GM15510 (cell line): ENCODE measurements around the gene MAST4.

ENCODE experiments used
- POLR2A ChIP-seq: IDR thresholded peaks from 3 replicates; pipeline ENCODE4 v1.6.1; 2011; ENCODE audit warnings: borderline replicate concordance; ENCODE audit not compliant: insufficient read length; ENCODE audit errors: extremely low read depth

Gene MAST4

DNA sequence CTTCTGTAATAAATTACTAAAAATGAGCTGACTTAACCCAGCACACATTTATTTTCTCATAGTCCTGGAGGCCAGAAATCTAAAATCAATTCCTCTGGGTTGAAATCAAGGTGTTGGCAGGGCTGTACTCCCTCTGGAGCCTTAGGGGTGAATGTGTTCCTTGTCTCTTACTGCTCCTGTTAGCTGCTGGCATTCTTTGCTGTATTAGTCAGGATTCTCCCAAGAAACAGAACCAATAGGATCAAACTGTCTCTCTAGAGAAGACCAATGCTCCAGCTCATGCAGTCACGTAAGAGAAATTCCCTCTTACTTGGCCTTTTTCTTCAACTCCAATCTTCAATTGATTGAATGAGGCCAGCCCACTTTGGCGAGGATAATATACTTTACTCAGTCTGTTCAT, 615.7 kb downstream of the MAST4 start:
- TF ChIP-seq POLR2A = no peak

DNA sequence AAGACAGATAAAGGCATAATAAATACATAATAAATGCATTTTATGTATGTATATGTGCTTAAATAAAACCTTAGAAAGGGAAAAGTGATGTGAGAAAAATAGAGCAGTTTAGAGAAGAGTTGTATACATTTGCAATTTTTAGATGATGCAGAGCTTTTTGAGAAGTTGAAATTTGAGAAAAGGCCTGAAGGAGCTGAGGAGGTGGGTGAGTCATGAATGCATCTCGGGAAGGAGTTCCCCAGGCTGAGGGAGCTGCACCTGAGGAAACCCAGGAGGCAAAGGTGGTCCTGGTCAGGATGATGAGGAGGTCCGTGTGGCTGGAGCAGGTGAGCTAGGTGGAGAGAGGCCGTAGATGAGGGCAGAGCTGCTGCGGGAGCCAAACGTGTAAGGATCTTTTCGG, 617.8 kb downstream of the MAST4 start:
- TF ChIP-seq POLR2A = no peak

DNA sequence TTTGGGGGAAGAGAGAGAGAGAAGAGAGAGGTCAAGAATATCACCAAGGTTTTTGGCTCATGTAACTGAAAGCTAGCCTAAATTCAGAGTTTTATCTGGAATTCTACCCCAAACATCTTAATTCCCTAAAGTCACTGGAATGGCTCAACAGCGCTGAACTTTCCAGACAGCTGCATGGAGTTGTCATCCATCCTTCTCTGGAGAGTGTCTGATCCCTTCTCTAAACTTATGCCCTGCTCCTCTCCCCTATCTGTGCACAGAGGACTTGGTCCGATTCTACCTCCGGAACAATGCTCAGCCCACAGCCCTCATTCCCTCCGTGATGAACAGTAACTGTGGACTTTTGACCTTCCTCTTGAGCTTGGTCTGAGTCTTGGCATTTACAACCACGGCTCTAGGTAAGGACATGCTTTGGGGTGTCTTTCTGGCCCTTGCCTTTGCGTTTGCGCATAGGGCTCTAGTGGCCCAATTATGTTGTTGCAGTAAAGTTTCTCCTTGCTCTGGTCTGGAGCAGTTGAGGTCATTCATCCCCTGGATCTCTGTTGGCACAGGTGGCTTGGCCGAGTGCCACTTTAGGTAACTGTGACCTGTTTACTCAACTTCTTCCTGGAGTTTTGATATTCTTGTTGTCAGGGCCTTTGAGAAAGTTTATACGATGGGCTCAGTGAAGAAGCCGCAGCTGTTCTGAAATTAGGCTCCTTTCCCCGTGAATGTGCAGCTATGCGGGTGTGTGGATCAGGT, 618.7 kb downstream of the MAST4 start:
- no peak for TF ChIP-seq POLR2A

DNA sequence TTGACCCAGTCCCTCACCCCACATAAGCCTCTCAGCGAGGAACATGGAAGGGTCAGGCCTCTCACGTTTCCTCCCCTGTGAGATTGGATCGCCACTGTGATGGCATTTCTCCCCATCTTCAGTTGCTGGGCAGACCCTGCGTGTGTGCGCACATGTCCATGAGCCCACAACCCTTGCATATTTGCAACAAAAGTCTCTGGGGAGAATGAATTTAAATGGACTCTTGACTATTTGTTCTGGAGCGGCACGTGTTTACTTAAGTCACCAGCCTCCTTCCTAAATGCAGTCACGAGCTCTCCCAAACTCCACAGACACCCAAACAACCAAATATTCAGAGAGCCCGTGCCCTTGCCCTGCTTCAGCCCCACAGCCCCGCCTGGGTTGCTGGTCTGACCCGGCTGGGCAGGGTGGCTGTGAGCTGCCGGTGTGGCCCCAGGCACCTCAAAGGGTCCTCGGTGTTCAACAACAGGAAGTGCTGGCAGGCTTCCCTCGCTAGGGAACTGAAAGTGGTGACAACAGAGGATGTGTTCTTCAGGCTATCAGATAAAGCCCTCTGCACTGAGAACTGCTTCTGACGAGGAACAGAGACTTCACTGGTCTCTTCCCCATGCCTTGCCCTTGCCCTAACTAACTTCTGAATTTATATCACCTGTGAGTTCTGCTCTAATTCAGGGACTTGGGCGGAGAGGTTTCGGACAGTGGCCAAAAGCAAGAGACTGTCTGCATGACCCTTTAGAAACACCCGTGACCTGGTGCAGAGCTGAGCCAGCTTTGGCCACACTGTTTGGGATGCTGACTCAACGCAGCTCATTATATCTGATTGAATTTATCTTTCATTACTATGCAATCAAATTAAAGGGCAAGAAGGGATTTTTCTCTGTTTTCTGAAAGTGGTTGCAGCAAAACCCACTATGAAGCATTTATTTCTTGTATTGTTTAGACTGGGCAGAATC, 619.6 kb downstream of the MAST4 start:
- peak; percentile 39 for TF ChIP-seq POLR2A

DNA sequence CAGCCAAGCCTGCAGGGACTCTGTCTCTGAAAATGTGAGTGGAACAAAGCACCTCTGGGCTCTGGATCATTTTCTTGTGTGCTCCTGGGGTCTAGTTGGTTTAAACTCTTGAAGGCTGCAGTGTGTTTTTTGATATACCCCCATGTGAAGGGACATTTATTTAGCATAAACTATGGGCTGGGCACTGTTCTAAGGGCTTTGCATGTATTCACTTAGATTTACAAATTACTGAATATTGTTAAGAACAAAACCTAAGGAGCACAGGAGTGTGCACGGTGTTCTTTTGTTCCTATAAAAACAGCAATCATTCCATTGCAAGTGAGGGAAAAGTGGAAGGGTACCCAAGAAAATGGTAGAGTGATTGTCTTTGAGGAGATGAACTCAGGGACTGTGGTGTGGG, 620.4 kb downstream of the MAST4 start:
- TF ChIP-seq POLR2A = no peak
